Measurements from ENCODE around the gene DSG2.

The DSG2 gene

DNA sequence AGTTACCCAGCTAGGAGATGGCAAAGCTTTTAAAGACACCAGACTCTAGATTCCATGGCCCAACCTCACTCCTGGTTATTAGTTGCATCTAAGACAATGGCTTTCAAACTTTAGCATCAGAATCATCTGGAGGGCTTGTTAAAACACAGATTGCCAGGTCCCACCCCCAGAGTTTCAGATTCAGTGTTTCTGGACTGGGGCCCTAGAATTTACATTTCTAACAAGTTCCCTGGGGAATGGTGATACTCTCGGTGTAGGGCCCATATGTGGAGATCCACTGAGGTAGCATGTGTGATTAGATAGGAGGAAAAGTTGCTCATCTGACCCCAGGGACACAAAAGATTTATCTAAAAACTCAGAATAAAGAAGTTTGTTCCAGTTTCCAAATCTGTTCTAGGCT is 79.2 kb downstream of the DSG2 start:
- Histone ChIP-seq H3K9ac (ENCODE audit: low read length) (no peak overlapping the region), H3K27me3 (replicated peaks; ENCODE audit: control insufficient read depth, insufficient read depth, low read length) (no peaks in the 10 kb centered on the region), H3K36me3 (ENCODE audit: control insufficient read depth, insufficient read depth, low read length, severe bottlenecking) (no peaks in the 10 kb centered on the region), H3K4me1 (ENCODE audit: control insufficient read depth, insufficient read depth, low read length) (peaks cover 13% of the 10 kb centered on the region), H3K4me3 (ENCODE audit: low read length) (no peak overlapping the region), H3K9me3 (ENCODE audit: control insufficient read depth, low read length) (no peaks in the 10 kb centered on the region)
- no peak for DNase-seq (ENCODE audit: low read depth)

DNA sequence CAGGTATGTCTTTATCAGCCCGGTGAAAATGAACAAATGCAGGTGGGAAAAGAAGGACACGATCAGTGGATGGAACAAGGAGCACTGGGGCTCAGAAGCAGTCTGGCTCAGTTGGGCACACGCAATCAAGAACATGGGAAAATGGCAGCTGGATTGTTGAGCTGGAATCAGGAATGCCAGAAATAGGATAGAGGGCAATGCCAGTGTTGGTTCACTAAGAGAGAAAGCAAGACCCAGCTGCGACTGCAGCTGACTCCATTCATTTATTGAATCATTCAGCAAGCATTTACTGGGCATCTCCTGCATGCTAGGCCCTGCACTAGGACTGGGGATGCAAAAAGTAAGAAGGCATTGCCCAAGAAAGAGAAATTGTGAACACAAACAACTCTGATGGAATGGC is 80.1 kb downstream of the DSG2 start:
- H3K9me3 ChIP-seq (ENCODE audit: control insufficient read depth, low read length) = no peaks in the 10 kb centered on the region
- no peaks in the 10 kb centered on the region for H3K36me3 ChIP-seq (ENCODE audit: control insufficient read depth, insufficient read depth, low read length, severe bottlenecking)
- no peaks in the 10 kb centered on the region for H3K27me3 ChIP-seq (replicated peaks; ENCODE audit: control insufficient read depth, insufficient read depth, low read length)
- no peak overlapping the region for H3K9ac ChIP-seq (ENCODE audit: low read length)
- no peak for DNase-seq (ENCODE audit: low read depth)
- no peak overlapping the region for H3K4me3 ChIP-seq (ENCODE audit: low read length)
- peaks cover 12% of the 10 kb centered on the region for H3K4me1 ChIP-seq (ENCODE audit: control insufficient read depth, insufficient read depth, low read length)

DNA sequence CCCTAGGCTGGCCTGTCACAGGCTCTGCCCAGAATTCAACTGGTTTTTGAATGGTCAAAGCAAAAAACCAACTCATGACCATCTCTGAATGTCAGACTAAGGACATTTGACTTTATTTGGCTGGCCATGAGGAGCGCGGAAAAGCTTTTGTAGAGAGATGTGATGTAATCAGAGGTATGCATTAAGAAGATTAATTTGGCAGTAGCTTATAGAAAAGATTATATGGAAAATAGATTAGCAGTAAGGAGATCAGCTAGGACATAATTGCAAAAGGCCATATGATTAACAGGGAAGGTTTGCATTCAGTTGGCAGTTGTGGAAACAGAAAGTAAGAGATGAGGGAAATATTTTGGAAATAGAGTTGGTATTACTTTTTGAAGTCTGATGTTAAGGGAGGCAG is 81.4 kb downstream of the DSG2 start:
- DNase-seq (ENCODE audit: low read depth) = no peak
- H3K9ac ChIP-seq (ENCODE audit: low read length) = no peak overlapping the region
- peaks cover 9% of the 10 kb centered on the region for H3K4me1 ChIP-seq (ENCODE audit: control insufficient read depth, insufficient read depth, low read length)
- no peak overlapping the region for H3K4me3 ChIP-seq (ENCODE audit: low read length)
- H3K36me3 ChIP-seq (ENCODE audit: control insufficient read depth, insufficient read depth, low read length, severe bottlenecking) = no peaks in the 10 kb centered on the region
- H3K9me3 ChIP-seq (ENCODE audit: control insufficient read depth, low read length) = no peaks in the 10 kb centered on the region
- H3K27me3 ChIP-seq (replicated peaks; ENCODE audit: control insufficient read depth, insufficient read depth, low read length) = no peaks in the 10 kb centered on the region

GRCh38 chr18:31581498-31582197 is 83.7 kb downstream of the DSG2 start:
- Histone ChIP-seq H3K27me3 (replicated peaks; ENCODE audit: control insufficient read depth, insufficient read depth, low read length) (no peaks in the 10 kb centered on the region), H3K9me3 (ENCODE audit: control insufficient read depth, low read length) (no peaks in the 10 kb centered on the region), H3K9ac (ENCODE audit: low read length) (no peak overlapping the region), H3K36me3 (ENCODE audit: control insufficient read depth, insufficient read depth, low read length, severe bottlenecking) (no peaks in the 10 kb centered on the region), H3K4me3 (ENCODE audit: low read length) (no peak overlapping the region), H3K4me1 (ENCODE audit: control insufficient read depth, insufficient read depth, low read length) (peaks cover 9% of the 10 kb centered on the region)
- no peak for DNase-seq (ENCODE audit: low read depth)

DNA sequence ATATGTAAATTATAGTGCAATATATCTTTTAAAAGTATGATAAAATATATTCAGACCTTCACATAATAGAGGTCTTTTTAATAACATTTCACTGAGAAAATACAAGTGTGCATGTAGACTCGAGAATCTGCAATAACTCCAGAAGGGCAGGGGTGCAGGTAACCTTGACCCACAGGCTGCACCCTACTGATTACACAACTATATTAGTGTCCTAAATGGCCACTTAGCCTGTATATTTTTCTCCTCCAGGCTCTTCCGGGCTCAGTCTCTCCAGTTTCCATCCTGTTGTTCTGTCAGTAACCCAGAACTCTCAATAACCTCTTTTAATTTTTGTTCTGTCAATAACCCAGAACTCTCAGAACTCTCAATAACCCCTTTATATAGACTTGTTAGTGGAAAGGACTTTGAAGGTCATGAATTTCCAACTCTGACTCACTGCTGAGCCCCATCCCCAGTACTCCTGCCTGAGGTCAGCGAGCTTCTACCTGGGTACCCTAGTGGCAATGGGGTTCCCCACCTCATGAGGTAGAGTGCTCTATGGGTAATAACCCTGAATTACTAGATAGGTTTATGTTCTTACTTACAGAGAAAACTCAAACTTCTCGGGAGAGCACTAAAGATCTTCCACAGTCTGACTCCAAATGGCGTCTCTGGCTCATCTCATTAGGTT is 85.3 kb downstream of the DSG2 start:
- H3K36me3 ChIP-seq (ENCODE audit: control insufficient read depth, insufficient read depth, low read length, severe bottlenecking) = no peaks in the 10 kb centered on the region
- no peak overlapping the region for H3K4me3 ChIP-seq (ENCODE audit: low read length)
- H3K27me3 ChIP-seq (replicated peaks; ENCODE audit: control insufficient read depth, insufficient read depth, low read length) = no peaks in the 10 kb centered on the region
- no peak overlapping the region for H3K9ac ChIP-seq (ENCODE audit: low read length)
- no peaks in the 10 kb centered on the region for H3K9me3 ChIP-seq (ENCODE audit: control insufficient read depth, low read length)
- peaks cover 9% of the 10 kb centered on the region for H3K4me1 ChIP-seq (ENCODE audit: control insufficient read depth, insufficient read depth, low read length)
- DNase-seq (ENCODE audit: low read depth) = no peak

- Histone ChIP-seq H3K27me3 (replicated peaks; ENCODE audit: control insufficient read depth, insufficient read depth, low read length) (no peaks in the 10 kb centered on the region), H3K4me3 (ENCODE audit: low read length) (no peak overlapping the region), H3K9me3 (ENCODE audit: control insufficient read depth, low read length) (no peaks in the 10 kb centered on the region), H3K4me1 (ENCODE audit: control insufficient read depth, insufficient read depth, low read length) (peaks cover 9% of the 10 kb centered on the region), H3K9ac (ENCODE audit: low read length) (no peak overlapping the region), H3K36me3 (ENCODE audit: control insufficient read depth, insufficient read depth, low read length, severe bottlenecking) (no peaks in the 10 kb centered on the region)
- DNase-seq (ENCODE audit: low read depth) = no peak
Observed at GRCh38 chr18:31585991-31586390, 88.0 kb downstream of the DSG2 start.

- Histone ChIP-seq H3K4me3 (ENCODE audit: low read length) (no peak overlapping the region), H3K9ac (ENCODE audit: low read length) (no peak overlapping the region), H3K27me3 (replicated peaks; ENCODE audit: control insufficient read depth, insufficient read depth, low read length) (no peaks in the 10 kb centered on the region), H3K36me3 (ENCODE audit: control insufficient read depth, insufficient read depth, low read length, severe bottlenecking) (no peaks in the 10 kb centered on the region), H3K9me3 (ENCODE audit: control insufficient read depth, low read length) (no peaks in the 10 kb centered on the region), H3K4me1 (ENCODE audit: control insufficient read depth, insufficient read depth, low read length) (peaks cover 5% of the 10 kb centered on the region)
- DNase-seq (ENCODE audit: low read depth) = no peak
Observed at GRCh38 chr18:31586616-31587015, 88.6 kb downstream of the DSG2 start.

DNA sequence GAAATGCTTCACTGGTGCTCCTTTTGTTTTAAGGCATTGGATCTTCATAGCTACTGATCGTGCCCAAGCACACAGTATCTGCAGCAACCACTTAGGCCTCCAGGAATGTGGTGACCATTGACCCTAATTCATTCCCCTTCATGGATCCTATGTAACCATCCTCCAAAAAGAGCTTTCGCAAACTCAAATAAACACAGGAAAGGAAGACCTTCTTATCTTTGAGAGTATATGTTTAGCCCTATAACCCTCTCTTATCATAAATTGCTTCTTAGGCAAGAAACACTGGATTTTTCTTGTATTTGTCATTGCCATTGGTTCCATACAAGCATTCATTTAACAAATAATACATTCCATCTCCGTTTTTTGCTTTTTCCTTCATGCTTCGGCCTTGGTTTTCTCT is 89.6 kb downstream of the DSG2 start:
- Histone ChIP-seq H3K4me1 (ENCODE audit: control insufficient read depth, insufficient read depth, low read length) (no peaks in the 10 kb centered on the region), H3K27me3 (replicated peaks; ENCODE audit: control insufficient read depth, insufficient read depth, low read length) (no peaks in the 10 kb centered on the region), H3K36me3 (ENCODE audit: control insufficient read depth, insufficient read depth, low read length, severe bottlenecking) (no peaks in the 10 kb centered on the region), H3K4me3 (ENCODE audit: low read length) (no peak overlapping the region), H3K9ac (ENCODE audit: low read length) (no peak overlapping the region), H3K9me3 (ENCODE audit: control insufficient read depth, low read length) (no peaks in the 10 kb centered on the region)
- DNase-seq (ENCODE audit: low read depth) = no peak

DNA sequence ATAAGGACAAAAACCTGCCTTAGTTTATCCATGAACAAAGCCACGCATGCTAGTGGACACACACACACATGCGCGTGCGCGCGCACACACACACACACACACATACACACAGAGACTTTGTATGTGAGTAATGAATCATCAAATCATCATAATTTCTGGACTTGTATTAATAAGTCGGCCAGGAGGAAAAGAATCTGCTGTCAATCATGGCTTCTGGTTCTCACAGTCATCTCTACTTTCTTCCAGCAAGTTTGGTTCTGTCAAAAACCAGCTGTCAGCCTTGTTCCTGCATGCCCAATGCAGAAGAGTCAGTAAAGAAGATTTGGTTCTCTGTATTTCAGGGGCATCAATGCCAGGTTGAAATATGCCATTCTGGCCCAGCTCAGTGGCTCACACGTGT is 92.6 kb downstream of the DSG2 start:
- Histone ChIP-seq H3K36me3 (ENCODE audit: control insufficient read depth, insufficient read depth, low read length, severe bottlenecking) (no peaks in the 10 kb centered on the region), H3K4me3 (ENCODE audit: low read length) (no peak overlapping the region), H3K9me3 (ENCODE audit: control insufficient read depth, low read length) (no peaks in the 10 kb centered on the region), H3K4me1 (ENCODE audit: control insufficient read depth, insufficient read depth, low read length) (no peaks in the 10 kb centered on the region), H3K9ac (ENCODE audit: low read length) (no peak overlapping the region), H3K27me3 (replicated peaks; ENCODE audit: control insufficient read depth, insufficient read depth, low read length) (no peaks in the 10 kb centered on the region)
- DNase-seq (ENCODE audit: low read depth) = no peak

- H3K27me3 ChIP-seq (replicated peaks; ENCODE audit: control insufficient read depth, insufficient read depth, low read length) = no peaks in the 10 kb centered on the region
- no peak overlapping the region for H3K9ac ChIP-seq (ENCODE audit: low read length)
- no peaks in the 10 kb centered on the region for H3K36me3 ChIP-seq (ENCODE audit: control insufficient read depth, insufficient read depth, low read length, severe bottlenecking)
- no peak overlapping the region for H3K4me3 ChIP-seq (ENCODE audit: low read length)
- DNase-seq (ENCODE audit: low read depth) = no peak
- peaks cover 4% of the 10 kb centered on the region for H3K4me1 ChIP-seq (ENCODE audit: control insufficient read depth, insufficient read depth, low read length)
- H3K9me3 ChIP-seq (ENCODE audit: control insufficient read depth, low read length) = no peaks in the 10 kb centered on the region
Observed at GRCh38 chr18:31591113-31591512, 93.1 kb downstream of the DSG2 start.

GRCh38 chr18:31591628-31592027 is 93.7 kb downstream of the DSG2 start, which contains the start of gene TTR:
TSS of gene TTR (plus strand) at chr18:31591877. CDS start at chr18:31591903, 26 bp downstream.
- H3K36me3 ChIP-seq (ENCODE audit: control insufficient read depth, insufficient read depth, low read length, severe bottlenecking) = no peaks in the 10 kb centered on the region
- H3K9me3 ChIP-seq (ENCODE audit: control insufficient read depth, low read length) = no peaks in the 10 kb centered on the region
- H3K9ac ChIP-seq (ENCODE audit: low read length) = no peak within 1 kb of the TSS
- no peak for DNase-seq (ENCODE audit: low read depth)
- peaks cover 7% of the 10 kb centered on the region for H3K4me1 ChIP-seq (ENCODE audit: control insufficient read depth, insufficient read depth, low read length)
- no peaks in the 10 kb centered on the region for H3K27me3 ChIP-seq (replicated peaks; ENCODE audit: control insufficient read depth, insufficient read depth, low read length)
- H3K4me3 ChIP-seq (ENCODE audit: low read length) = no peak within 1 kb of the TSS
